ENCODE measurements around the gene APOA1. TPM values are rescaled to one million over a fixed set of nuclear protein-coding genes. Genes with fewer than 3 reads are reported as not detected.
A peak's percentile ranks its signal among the peaks of the same experiment; 100 is the strongest.

The APOA1 gene
- total and polyA plus RNA-seq, 2 donors (not counting 1 experiment from before 2014, with no cell fraction given): 0.46 TPM; not detected in 1

DNA sequence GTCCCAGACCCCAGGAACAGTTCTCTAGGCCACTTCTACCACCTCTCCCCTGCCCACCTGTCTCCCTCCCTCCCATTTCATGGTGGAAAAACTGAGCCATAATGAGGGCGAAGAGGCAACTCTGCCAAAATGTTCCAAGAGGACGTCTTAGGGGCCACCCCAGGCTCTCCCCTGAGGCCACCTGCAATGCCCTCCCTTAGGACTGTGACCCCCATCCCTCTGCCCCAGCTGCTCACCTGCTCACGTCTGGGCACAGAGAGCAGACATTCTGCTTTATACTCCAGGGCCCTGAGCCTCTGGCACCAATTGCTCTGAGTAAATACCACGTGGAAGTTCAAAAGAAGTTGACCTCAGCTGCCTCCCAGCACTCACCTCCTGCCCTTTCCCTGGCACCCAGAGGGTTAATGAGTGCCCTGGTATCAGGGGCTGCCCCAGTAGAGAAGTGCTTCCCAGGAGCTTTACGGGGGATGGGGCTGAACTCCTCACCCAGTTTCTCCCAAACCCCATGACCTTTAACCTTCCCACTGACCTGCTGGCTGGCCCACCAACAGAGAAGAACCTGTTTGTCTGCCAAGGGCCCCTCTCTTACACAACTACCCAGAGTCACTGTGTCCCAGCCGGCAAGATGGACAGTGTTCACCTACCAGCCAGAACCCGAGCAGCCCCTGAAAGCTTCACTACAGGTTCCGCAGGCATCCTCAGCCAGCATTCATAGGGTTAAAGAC lies 45.1 kb downstream of the APOA1 start:
- Mint-ChIP-seq H3K27me3 (peaks cover 17% of the 10 kb centered on the region), H3K9me3 (ENCODE audit: insufficient read depth) (no peaks in the 10 kb centered on the region), H3K4me1 (peaks cover 18% of the 10 kb centered on the region), H3K4me3 (no peak overlapping the region), H3K27ac (no peak overlapping the region)
- Histone ChIP-seq H3K4me2 (replicated peaks; ENCODE audit: low read depth, low read length, poor library complexity, severe bottlenecking) (no peak overlapping the region), H3K4me1 (ENCODE audit: control insufficient read depth in 2 of 2, insufficient read depth in 2 of 2, low read length in 2 of 2) (peaks cover 11 to 17% of the 10 kb centered on the region in 2 donors), H3K27me3 (replicated peaks in 1 of 4; ENCODE audit: control extremely low read depth in 1 of 4, control insufficient read depth in 3 of 4, insufficient read depth in 4 of 4, low read length in 3 of 4) (peaks cover 0 to 10% (median 0%) of the 10 kb centered on the region in 4 experiments), H3K36me3 (replicated peaks in 1 of 2; ENCODE audit: control extremely low read depth in 1 of 2, control insufficient read depth in 1 of 2, extremely low read depth in 1 of 2, insufficient read depth in 2 of 2, low read length in 1 of 2) (no peaks in the 10 kb centered on the region), H3K4me3 (ENCODE audit: control extremely low read depth in 1 of 5, extremely low read depth in 1 of 5, insufficient read depth in 1 of 5, low read depth in 2 of 5, low read length in 4 of 5) (no peak overlapping the region), H3K27ac (ENCODE audit: low read length in 2 of 2) (no peak overlapping the region), H4K20me1 (ENCODE audit: control insufficient read depth, insufficient read depth, low read length, poor library complexity, severe bottlenecking) (no peaks in the 10 kb centered on the region), H2AFZ (ENCODE audit: insufficient read depth, low read depth, low read length, poor library complexity, severe bottlenecking) (no peak overlapping the region), H3K9me3 (ENCODE audit: control extremely low read depth in 1 of 3, control insufficient read depth in 2 of 3, insufficient read depth in 1 of 3, low read length in 2 of 3) (no peaks in the 10 kb centered on the region), H3K79me2 (ENCODE audit: control insufficient read depth, insufficient read depth, low read length) (peaks cover 12% of the 10 kb centered on the region), H3K9ac (ENCODE audit: low read length) (no peak overlapping the region)
- ATAC-seq (ENCODE audit: low read depth) (no peak), DNase-seq (no peak)
- ChIA-PET CTCF (interaction anchor here (1.0 to 7.1 kb wide), 6 partner anchors 9 to 434 kb away, joined by 3 to 80 read pairs (median 12); no protein-coding TSS in a partner anchor), POLR2A (interaction anchor here (0.5 kb wide), 1 partner anchor 336 kb away, joined by 3 read pairs; no protein-coding TSS in a partner anchor)
- WGBS (ENCODE audit: insufficient coverage): 85% methylated on average over 5 of the region's 8 CpGs
- intact Hi-C loops (cut with micrococcal nuclease): loop anchor here (10.0 kb wide), 1 partner anchor 82 kb away; no protein-coding TSS in a partner anchor
- TF ChIP-seq, protein P1, sequence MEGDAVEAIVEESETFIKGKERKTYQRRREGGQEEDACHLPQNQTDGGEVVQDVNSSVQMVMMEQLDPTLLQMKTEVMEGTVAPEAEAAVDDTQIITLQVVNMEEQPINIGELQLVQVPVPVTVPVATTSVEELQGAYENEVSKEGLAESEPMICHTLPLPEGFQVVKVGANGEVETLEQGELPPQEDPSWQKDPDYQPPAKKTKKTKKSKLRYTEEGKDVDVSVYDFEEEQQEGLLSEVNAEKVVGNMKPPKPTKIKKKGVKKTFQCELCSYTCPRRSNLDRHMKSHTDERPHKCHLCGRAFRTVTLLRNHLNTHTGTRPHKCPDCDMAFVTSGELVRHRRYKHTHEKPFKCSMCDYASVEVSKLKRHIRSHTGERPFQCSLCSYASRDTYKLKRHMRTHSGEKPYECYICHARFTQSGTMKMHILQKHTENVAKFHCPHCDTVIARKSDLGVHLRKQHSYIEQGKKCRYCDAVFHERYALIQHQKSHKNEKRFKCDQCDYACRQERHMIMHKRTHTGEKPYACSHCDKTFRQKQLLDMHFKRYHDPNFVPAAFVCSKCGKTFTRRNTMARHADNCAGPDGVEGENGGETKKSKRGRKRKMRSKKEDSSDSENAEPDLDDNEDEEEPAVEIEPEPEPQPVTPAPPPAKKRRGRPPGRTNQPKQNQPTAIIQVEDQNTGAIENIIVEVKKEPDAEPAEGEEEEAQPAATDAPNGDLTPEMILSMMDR (IDR thresholded peaks at IDR 0.05): no peak
- no peak for TF ChIP-seq EZH2 (IDR thresholded peaks at IDR 0.05; ENCODE audit: borderline replicate concordance, insufficient read depth, low read depth, low read length, poor library complexity, severe bottlenecking)

DNA sequence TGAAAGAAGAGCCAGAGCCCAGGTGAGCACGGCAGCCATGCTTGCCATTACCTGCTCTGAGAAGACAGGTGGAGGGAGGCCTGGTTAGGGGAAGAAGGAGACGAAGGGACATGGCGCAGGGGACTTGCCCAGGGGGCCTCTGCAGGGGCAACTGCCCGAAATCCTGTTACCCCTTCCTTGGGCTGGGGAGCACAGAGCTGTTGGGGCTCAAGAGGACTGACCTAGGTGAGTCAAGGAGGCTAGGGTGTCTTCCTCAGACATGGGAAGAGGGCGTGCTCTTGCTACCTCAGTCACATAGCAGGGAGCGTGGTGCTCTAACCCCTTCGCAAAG lies 45.6 kb downstream of the APOA1 start, which contains the start of gene APOA5:
Gene APOA5, minus strand, starts transcription at position 67 of the 331 bp plus-strand sequence. Its CDS starts 19 bp downstream, at position 48.
- 96% methylated on average over 7 of the region's 7 CpGs for WGBS (ENCODE audit: insufficient coverage)
- peak within 1 kb of the TSS; percentile 46 for H3K4me2 ChIP-seq (replicated peaks; ENCODE audit: low read depth, low read length, poor library complexity, severe bottlenecking)

More for the DNA sequence above, 45.6 kb downstream of the APOA1 start, which contains the start of gene APOA5:
- intact Hi-C loops (cut with micrococcal nuclease): loop anchor here (1.0 to 10.0 kb wide), 2 partner anchors 45 to 83 kb away; no protein-coding TSS in a partner anchor
- no peaks in the 10 kb centered on the region for H4K20me1 ChIP-seq (ENCODE audit: control insufficient read depth, insufficient read depth, low read length, poor library complexity, severe bottlenecking)
- peak within 1 kb of the TSS; percentile 41 for H3K4me3 Mint-ChIP-seq
- no peak within 1 kb of the TSS for H3K4me3 ChIP-seq (ENCODE audit: control extremely low read depth in 1 of 5, extremely low read depth in 1 of 5, insufficient read depth in 1 of 5, low read depth in 2 of 5, low read length in 4 of 5)
- no peaks in the 10 kb centered on the region for H3K9me3 ChIP-seq (ENCODE audit: control extremely low read depth in 1 of 3, control insufficient read depth in 2 of 3, insufficient read depth in 1 of 3, low read length in 2 of 3)
- peaks cover 13% of the 10 kb centered on the region for H3K27me3 Mint-ChIP-seq
- no peaks in the 10 kb centered on the region for H3K36me3 ChIP-seq (replicated peaks in 1 of 2; ENCODE audit: control extremely low read depth in 1 of 2, control insufficient read depth in 1 of 2, extremely low read depth in 1 of 2, insufficient read depth in 2 of 2, low read length in 1 of 2)
- DNase-seq: no peak
- ChIA-PET CTCF (interaction anchor here (0.6 to 7.1 kb wide), 16 partner anchors 11 to 434 kb away, joined by 3 to 80 read pairs (median 6); partner anchors contain the start of genes APOA1 and SIDT2), POLR2A (no interaction called here)
- peaks cover 23% of the 10 kb centered on the region for H3K4me1 Mint-ChIP-seq
- no peak within 1 kb of the TSS for H3K27ac Mint-ChIP-seq
- H3K9me3 Mint-ChIP-seq (ENCODE audit: insufficient read depth): no peaks in the 10 kb centered on the region
- peaks cover 16 to 22% of the 10 kb centered on the region in 2 donors for H3K4me1 ChIP-seq (ENCODE audit: control insufficient read depth in 2 of 2, insufficient read depth in 2 of 2, low read length in 2 of 2)
- H2AFZ ChIP-seq (ENCODE audit: insufficient read depth, low read depth, low read length, poor library complexity, severe bottlenecking): peak within 1 kb of the TSS; percentile 54
- no peak within 1 kb of the TSS for H3K9ac ChIP-seq (ENCODE audit: low read length)
- H3K27me3 ChIP-seq (replicated peaks in 1 of 4; ENCODE audit: control extremely low read depth in 1 of 4, control insufficient read depth in 3 of 4, insufficient read depth in 4 of 4, low read length in 3 of 4): peaks cover 0 to 10% (median 0%) of the 10 kb centered on the region in 4 experiments
- H3K27ac ChIP-seq (ENCODE audit: low read length in 2 of 2): no peak within 1 kb of the TSS
- ATAC-seq (ENCODE audit: low read depth): no peak
- TF ChIP-seq, protein P1 (IDR thresholded peaks at IDR 0.05): no peak
- TF ChIP-seq EZH2 (IDR thresholded peaks at IDR 0.05; ENCODE audit: borderline replicate concordance, insufficient read depth, low read depth, low read length, poor library complexity, severe bottlenecking): no peak
- peaks cover 17% of the 10 kb centered on the region for H3K79me2 ChIP-seq (ENCODE audit: control insufficient read depth, insufficient read depth, low read length)
